ENCODE measurements around the gene FOXD3. TPM values are rescaled to one million over a fixed set of nuclear protein-coding genes. Genes with fewer than 3 reads are reported as not detected.

Gene FOXD3
- total and polyA plus RNA-seq, 2 experiments from 2014 or later: not detected

DNA sequence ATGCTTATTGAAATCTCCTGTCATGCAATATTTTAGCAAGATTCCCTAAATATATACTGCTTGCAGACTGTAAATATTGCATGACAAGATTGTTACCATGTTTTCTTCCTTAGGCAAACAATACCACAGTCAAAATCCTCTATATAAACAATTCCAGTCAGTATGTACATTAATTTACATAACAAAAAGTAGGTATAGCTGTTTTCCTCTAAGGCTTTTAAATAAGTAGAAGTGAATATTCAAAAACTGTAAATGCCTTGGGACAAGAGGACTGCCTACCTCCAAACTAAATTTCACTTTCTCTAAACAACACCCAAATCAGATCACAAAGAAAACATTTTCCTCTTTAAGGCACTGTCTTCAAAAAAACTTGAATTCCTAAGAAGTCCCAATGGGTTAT, 17.3 kb upstream of the FOXD3 start:
- Histone ChIP-seq H3K36me3 (replicated peaks; ENCODE audit: insufficient read depth, low read depth) (no peaks in the 10 kb centered on the region), H3K4me2 (no peak overlapping the region)

DNA sequence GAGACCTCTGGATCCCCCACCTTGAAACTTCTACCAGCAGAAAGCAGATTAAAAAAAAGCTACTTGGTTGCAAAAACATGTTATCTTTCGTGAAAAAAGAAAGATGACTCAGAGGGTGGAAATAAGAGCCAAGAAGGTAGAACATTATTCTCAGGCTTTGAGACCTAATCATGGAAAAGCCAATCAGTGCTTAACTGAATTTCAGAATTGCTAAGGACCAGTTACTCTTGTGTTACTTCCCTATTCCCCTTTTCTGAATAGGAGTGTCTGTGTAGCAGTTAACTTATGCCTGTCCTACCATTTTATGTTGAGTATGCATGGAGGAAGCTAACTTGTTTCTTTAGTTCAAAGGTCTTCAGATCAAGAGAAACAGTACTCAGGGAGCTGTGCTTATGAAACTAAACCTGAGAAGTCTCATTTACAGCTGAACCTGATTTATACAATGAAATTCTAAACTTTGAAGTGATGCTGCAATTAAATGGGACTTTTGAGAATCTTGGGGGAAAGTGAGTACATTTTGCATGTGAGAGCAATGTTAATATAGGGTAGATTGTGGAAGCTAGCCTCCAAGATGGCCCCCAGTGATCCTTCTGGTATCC, 15.1 kb upstream of the FOXD3 start:
- TF ChIP-seq, protein P1, sequence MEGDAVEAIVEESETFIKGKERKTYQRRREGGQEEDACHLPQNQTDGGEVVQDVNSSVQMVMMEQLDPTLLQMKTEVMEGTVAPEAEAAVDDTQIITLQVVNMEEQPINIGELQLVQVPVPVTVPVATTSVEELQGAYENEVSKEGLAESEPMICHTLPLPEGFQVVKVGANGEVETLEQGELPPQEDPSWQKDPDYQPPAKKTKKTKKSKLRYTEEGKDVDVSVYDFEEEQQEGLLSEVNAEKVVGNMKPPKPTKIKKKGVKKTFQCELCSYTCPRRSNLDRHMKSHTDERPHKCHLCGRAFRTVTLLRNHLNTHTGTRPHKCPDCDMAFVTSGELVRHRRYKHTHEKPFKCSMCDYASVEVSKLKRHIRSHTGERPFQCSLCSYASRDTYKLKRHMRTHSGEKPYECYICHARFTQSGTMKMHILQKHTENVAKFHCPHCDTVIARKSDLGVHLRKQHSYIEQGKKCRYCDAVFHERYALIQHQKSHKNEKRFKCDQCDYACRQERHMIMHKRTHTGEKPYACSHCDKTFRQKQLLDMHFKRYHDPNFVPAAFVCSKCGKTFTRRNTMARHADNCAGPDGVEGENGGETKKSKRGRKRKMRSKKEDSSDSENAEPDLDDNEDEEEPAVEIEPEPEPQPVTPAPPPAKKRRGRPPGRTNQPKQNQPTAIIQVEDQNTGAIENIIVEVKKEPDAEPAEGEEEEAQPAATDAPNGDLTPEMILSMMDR (IDR thresholded peaks at IDR 0.05; ENCODE audit: poor library complexity): no peak
- TF ChIP-seq EZH2 (IDR thresholded peaks at IDR 0.05; ENCODE audit: borderline replicate concordance) (no peak), EZH2phosphoT487 (IDR thresholded peaks at IDR 0.05; ENCODE audit: low read depth, severe bottlenecking, unreplicated experiment) (no peak)
- no peaks in the 10 kb centered on the region for H3K36me3 ChIP-seq (replicated peaks; ENCODE audit: insufficient read depth, low read depth)
- H3K9me2 ChIP-seq (replicated peaks; ENCODE audit: insufficient read depth): no peaks in the 10 kb centered on the region
- H3K79me2 ChIP-seq: no peaks in the 10 kb centered on the region
- no peak overlapping the region for H3K4me3 ChIP-seq
- H4K20me1 ChIP-seq (ENCODE audit: insufficient read depth, poor library complexity, severe bottlenecking): no peaks in the 10 kb centered on the region
- H3K9me3 ChIP-seq (ENCODE audit: low read depth): no peaks in the 10 kb centered on the region
- no peak for DNase-seq (ENCODE audit: low spot score)
- H3K27me3 ChIP-seq: peaks cover 30% of the 10 kb centered on the region
- no peak overlapping the region for H3K27ac ChIP-seq
- no peak overlapping the region for H2AFZ ChIP-seq
- H3K4me1 ChIP-seq (ENCODE audit: insufficient read depth): no peaks in the 10 kb centered on the region
- no peak overlapping the region for H3K4me2 ChIP-seq
- 90% methylated on average over 1 of the region's 1 CpG for WGBS (ENCODE audit: low lambda C conversion rate, missing lambda C conversion rate)

More for the DNA sequence above, 17.3 kb upstream of the FOXD3 start:
- Histone ChIP-seq H3K4me1 (ENCODE audit: insufficient read depth) (no peaks in the 10 kb centered on the region), H3K27me3 (peaks cover 28% of the 10 kb centered on the region), H3K9me3 (ENCODE audit: low read depth) (no peaks in the 10 kb centered on the region), H3K27ac (no peak overlapping the region), H3K9me2 (replicated peaks; ENCODE audit: insufficient read depth) (no peaks in the 10 kb centered on the region), H3K79me2 (no peaks in the 10 kb centered on the region), H2AFZ (no peak overlapping the region), H4K20me1 (ENCODE audit: insufficient read depth, poor library complexity, severe bottlenecking) (no peaks in the 10 kb centered on the region), H3K4me3 (no peak overlapping the region)
- DNase-seq (ENCODE audit: low spot score): no peak
- TF ChIP-seq EZH2phosphoT487 (IDR thresholded peaks at IDR 0.05; ENCODE audit: low read depth, severe bottlenecking, unreplicated experiment) (no peak), EZH2 (IDR thresholded peaks at IDR 0.05; ENCODE audit: borderline replicate concordance) (no peak)
- TF ChIP-seq, protein P1 (IDR thresholded peaks at IDR 0.05; ENCODE audit: poor library complexity): no peak

GRCh38 chr1:63316598-63316983, 5.8 kb upstream of the FOXD3 start:
- no peak overlapping the region for H2AFZ ChIP-seq
- H3K9me3 ChIP-seq (ENCODE audit: low read depth): no peaks in the 10 kb centered on the region
- H3K27ac ChIP-seq: no peak overlapping the region
- H3K4me2 ChIP-seq: peak overlapping the region; percentile 98
- H3K79me2 ChIP-seq: no peaks in the 10 kb centered on the region
- 49% methylated on average over 24 of the region's 24 CpGs for WGBS (ENCODE audit: low lambda C conversion rate, missing lambda C conversion rate)
- no peaks in the 10 kb centered on the region for H4K20me1 ChIP-seq (ENCODE audit: insufficient read depth, poor library complexity, severe bottlenecking)
- TF ChIP-seq, protein P1 (IDR thresholded peaks at IDR 0.05; ENCODE audit: poor library complexity): no peak
- no peak for TF ChIP-seq EZH2phosphoT487 (IDR thresholded peaks at IDR 0.05; ENCODE audit: low read depth, severe bottlenecking, unreplicated experiment)
- TF ChIP-seq EZH2 (IDR thresholded peaks at IDR 0.05; ENCODE audit: borderline replicate concordance): no peak
- peaks cover 92% of the 10 kb centered on the region for H3K27me3 ChIP-seq
- no peaks in the 10 kb centered on the region for H3K9me2 ChIP-seq (replicated peaks; ENCODE audit: insufficient read depth)
- no peak for DNase-seq (ENCODE audit: low spot score)
- no peaks in the 10 kb centered on the region for H3K36me3 ChIP-seq (replicated peaks; ENCODE audit: insufficient read depth, low read depth)
- no peak overlapping the region for H3K4me3 ChIP-seq
- H3K4me1 ChIP-seq (ENCODE audit: insufficient read depth): peaks cover 9% of the 10 kb centered on the region

All from hepatocyte (in vitro differentiated cells).